Measurements from ENCODE around the gene ZNFX1.
"Not testable (repeated sequence)": the region's sequence is repeated elsewhere in the genome, so short reads cannot be mapped to it uniquely, and the experiment has no call there.

The ZNFX1 gene

DNA sequence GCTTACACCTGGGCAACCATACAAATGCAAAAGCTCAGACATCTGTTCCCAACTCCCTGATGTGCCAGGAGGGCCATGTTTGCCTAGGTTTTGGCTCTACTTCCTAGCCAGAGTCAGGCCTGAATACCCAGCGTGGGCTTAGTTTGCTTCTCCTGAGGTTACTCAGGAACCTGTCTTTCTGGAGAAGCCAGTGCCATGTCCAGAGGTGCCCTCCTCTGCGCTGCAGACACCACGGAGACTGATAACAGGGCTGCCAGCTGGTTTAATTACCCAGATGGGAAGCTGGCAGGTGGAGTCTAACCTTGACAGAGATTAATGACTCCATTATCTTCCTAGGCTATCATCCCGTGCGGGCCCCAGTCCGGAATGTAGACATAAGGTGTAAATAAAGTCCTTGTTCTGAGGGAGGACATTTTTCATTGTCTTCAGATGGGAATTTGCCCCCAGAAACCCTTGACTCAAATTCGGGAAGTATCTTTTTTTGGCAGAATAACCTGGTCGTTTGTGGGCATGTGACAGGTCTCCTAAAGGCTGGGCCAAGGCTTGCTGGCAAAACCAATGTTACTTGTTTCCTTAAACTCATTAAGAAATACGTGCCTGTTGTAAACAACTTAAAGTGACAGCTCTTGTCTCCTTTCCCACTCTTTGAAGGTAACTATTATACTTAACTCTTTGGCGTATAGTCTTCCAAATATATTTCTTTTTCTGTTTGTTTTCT is 29.2 kb upstream of the ZNFX1 start:
- no peak for DNase-seq (ENCODE audit: low read depth in 1 of 2, low spot score in 1 of 2)
- no peaks in the 10 kb centered on the region for H3K27me3 ChIP-seq (ENCODE audit: insufficient read depth, poor library complexity, severe bottlenecking)
- no peak overlapping the region for H3K27ac ChIP-seq (replicated peaks)
- no peak overlapping the region for H3K4me3 ChIP-seq (replicated peaks; ENCODE audit: insufficient read depth, low read length)
- TF ChIP-seq SPI1 (IDR thresholded peaks at IDR 0.05; ENCODE audit: borderline replicate concordance, low read depth) (no peak), GABPA (IDR thresholded peaks at IDR 0.05; ENCODE audit: low read depth) (no peak), POLR2AphosphoS5 (IDR thresholded peaks at IDR 0.05; ENCODE audit: low read depth) (no peak)
- TF ChIP-seq, protein P1, sequence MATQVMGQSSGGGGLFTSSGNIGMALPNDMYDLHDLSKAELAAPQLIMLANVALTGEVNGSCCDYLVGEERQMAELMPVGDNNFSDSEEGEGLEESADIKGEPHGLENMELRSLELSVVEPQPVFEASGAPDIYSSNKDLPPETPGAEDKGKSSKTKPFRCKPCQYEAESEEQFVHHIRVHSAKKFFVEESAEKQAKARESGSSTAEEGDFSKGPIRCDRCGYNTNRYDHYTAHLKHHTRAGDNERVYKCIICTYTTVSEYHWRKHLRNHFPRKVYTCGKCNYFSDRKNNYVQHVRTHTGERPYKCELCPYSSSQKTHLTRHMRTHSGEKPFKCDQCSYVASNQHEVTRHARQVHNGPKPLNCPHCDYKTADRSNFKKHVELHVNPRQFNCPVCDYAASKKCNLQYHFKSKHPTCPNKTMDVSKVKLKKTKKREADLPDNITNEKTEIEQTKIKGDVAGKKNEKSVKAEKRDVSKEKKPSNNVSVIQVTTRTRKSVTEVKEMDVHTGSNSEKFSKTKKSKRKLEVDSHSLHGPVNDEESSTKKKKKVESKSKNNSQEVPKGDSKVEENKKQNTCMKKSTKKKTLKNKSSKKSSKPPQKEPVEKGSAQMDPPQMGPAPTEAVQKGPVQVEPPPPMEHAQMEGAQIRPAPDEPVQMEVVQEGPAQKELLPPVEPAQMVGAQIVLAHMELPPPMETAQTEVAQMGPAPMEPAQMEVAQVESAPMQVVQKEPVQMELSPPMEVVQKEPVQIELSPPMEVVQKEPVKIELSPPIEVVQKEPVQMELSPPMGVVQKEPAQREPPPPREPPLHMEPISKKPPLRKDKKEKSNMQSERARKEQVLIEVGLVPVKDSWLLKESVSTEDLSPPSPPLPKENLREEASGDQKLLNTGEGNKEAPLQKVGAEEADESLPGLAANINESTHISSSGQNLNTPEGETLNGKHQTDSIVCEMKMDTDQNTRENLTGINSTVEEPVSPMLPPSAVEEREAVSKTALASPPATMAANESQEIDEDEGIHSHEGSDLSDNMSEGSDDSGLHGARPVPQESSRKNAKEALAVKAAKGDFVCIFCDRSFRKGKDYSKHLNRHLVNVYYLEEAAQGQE (IDR thresholded peaks at IDR 0.05; ENCODE audit: insufficient replicate concordance, low read depth) = no peak
- TF ChIP-seq, protein P2, sequence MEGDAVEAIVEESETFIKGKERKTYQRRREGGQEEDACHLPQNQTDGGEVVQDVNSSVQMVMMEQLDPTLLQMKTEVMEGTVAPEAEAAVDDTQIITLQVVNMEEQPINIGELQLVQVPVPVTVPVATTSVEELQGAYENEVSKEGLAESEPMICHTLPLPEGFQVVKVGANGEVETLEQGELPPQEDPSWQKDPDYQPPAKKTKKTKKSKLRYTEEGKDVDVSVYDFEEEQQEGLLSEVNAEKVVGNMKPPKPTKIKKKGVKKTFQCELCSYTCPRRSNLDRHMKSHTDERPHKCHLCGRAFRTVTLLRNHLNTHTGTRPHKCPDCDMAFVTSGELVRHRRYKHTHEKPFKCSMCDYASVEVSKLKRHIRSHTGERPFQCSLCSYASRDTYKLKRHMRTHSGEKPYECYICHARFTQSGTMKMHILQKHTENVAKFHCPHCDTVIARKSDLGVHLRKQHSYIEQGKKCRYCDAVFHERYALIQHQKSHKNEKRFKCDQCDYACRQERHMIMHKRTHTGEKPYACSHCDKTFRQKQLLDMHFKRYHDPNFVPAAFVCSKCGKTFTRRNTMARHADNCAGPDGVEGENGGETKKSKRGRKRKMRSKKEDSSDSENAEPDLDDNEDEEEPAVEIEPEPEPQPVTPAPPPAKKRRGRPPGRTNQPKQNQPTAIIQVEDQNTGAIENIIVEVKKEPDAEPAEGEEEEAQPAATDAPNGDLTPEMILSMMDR (IDR thresholded peaks at IDR 0.05; ENCODE audit: insufficient read depth, low read length) = no peak

DNA sequence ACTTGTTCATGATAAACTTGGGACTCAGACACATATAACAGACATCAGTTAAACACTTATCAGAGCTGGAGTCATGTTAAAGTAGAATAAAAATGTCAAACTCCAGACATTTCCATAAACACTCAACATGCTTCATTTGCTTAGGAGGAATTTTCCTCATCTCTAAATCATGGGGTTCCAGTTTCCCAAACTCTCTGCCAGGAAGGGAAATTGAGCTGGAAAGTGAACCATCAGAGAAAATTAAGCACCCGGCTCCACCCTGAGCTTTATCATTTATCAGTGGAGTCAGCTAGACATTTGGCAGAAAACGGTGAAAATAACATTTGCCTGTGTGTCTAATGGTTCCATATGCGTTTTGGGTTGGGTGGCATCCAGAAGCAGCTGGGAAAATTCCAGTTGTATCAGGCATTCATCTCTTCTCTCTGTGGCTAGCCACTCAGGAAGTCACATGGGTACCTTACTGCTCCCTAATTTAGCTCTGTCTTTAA is 25.3 kb upstream of the ZNFX1 start:
- Histone ChIP-seq H3K27ac (replicated peaks) (no peak overlapping the region), H3K4me3 (replicated peaks; ENCODE audit: insufficient read depth, low read length) (no peak overlapping the region), H3K27me3 (ENCODE audit: insufficient read depth, poor library complexity, severe bottlenecking) (no peaks in the 10 kb centered on the region)
- TF ChIP-seq GABPA (IDR thresholded peaks at IDR 0.05; ENCODE audit: low read depth) = no peak
- no peak for TF ChIP-seq SPI1 (IDR thresholded peaks at IDR 0.05; ENCODE audit: borderline replicate concordance, low read depth)
- TF ChIP-seq, protein P1 (IDR thresholded peaks at IDR 0.05; ENCODE audit: insufficient replicate concordance, low read depth) = no peak
- TF ChIP-seq, protein P2 (IDR thresholded peaks at IDR 0.05; ENCODE audit: insufficient read depth, low read length) = no peak
- TF ChIP-seq POLR2AphosphoS5 (IDR thresholded peaks at IDR 0.05; ENCODE audit: low read depth) = no peak
- no peak for DNase-seq (ENCODE audit: low read depth in 1 of 2, low spot score in 1 of 2)

DNA sequence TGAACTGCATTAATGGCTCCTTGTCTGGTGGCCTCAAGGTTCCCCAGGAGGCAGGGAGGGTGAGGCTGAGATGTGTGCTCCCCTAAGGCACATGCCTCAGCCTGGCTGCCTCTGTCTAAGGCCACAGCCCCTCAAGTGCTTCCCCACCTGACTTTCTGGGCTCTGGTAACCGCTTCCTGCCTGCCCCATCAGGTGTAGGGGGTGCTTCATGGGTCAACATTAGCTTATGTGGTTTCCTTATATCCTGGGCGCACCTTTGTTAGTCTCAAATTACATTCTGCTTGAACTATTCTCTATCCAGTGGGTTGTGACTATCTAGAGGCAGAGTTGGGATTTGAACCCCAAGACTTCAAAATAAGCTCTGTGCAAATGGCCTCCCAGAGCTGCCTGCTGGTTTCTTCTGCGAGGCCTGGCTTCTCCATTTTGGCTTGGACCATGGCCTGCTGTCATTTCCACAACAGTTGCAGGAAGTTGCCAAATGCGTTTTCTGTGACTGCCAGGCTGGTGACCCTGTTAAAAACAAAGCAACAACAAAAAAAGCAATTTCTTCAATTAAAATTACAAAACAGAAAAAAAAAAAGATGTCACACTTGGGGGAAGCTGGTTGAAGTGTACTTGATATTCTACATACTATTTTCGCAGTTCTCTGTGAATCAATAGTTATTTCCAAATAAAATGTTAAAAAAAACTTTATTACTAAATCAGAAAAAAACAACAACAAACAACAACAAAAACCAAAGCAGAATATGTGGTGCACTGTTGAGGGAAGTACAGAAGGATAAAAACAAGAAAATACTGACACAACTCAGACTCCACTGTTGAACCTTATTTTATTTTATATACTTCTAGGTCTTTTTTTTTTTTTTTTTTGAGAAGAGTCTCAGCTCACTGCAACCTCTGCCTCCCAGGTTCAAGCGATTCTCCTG is 20.0 kb upstream of the ZNFX1 start:
- no peak overlapping the region for H3K4me3 ChIP-seq (replicated peaks; ENCODE audit: insufficient read depth, low read length)
- peak in 1 of 2 experiments; percentile 92 for DNase-seq (ENCODE audit: low read depth in 1 of 2, low spot score in 1 of 2)
- H3K27me3 ChIP-seq (ENCODE audit: insufficient read depth, poor library complexity, severe bottlenecking) = no peaks in the 10 kb centered on the region
- H3K27ac ChIP-seq (replicated peaks) = peak overlapping the region; percentile 90
- TF ChIP-seq SPI1 (IDR thresholded peaks at IDR 0.05; ENCODE audit: borderline replicate concordance, low read depth) (peak; percentile 61; the same call in 1 of the 2 replicates), GABPA (IDR thresholded peaks at IDR 0.05; ENCODE audit: low read depth) (peak; percentile 42; the same call in 1 of the 2 replicates), POLR2AphosphoS5 (IDR thresholded peaks at IDR 0.05; ENCODE audit: low read depth) (peak; percentile 51; the same call in 1 of the 2 replicates)
- TF ChIP-seq, protein P1 (IDR thresholded peaks at IDR 0.05; ENCODE audit: insufficient replicate concordance, low read depth) = peak; percentile 30
- TF ChIP-seq, protein P2 (IDR thresholded peaks at IDR 0.05; ENCODE audit: insufficient read depth, low read length) = no peak

DNA sequence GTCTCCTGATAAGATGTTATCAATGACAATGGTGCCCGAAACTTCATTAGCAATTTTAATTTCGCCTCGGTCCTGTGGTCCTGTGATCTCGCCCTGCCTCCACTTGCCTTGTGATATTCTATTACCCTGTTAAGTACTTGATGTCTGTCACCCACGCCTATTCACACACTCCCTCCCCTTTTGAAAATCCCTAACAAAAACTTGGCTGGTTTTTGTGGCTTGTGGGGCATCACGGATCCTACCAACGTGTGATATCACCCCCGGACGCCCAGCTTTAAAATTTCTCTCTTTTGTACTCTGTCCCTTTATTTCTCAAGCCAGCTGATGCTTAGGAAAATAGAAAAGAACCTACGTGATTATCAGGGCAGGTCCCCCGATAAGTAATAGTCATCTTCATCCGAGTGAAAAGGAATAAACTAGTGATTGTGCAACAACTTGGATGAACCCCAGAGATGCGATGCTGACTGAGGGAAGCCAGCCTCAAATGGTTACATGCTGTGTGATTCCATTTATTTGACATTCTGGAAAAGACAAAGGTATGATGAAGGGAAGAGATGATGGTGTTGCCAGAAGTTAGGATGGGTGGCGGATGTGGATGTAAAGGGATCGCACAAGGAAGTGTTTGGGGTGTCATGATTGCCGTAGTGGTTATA is 16.3 kb upstream of the ZNFX1 start:
- H3K27me3 ChIP-seq (ENCODE audit: insufficient read depth, poor library complexity, severe bottlenecking); DNase-seq (ENCODE audit: low read depth in 1 of 2, low spot score in 1 of 2); H3K4me3 ChIP-seq (replicated peaks; ENCODE audit: insufficient read depth, low read length); H3K27ac ChIP-seq (replicated peaks): not testable (repeated sequence)
